Heart left ventricle (tissue), 13 donors: ENCODE measurements around the gene FOXP1.

ENCODE experiments used
- CTCF ChIP-seq, 12 donors: fragments of 200-600 bp; sonication (generic) in 4 of 12; IDR thresholded peaks; one replicate each; pipeline versions ENCODE4 v1.5.0 to v1.8.0; 2018 to 2022; ENCODE audit warnings: antibody characterized with exemption in 12 of 12, mild to moderate bottlenecking in 5 of 12
- POLR2A ChIP-seq, 2 donors: fragments of 450-650 bp; IDR thresholded peaks; one replicate each; pipeline ENCODE4 v1.6.1; 2017; ENCODE audit warnings: antibody characterized with exemption in 2 of 2, mild to moderate bottlenecking in 2 of 2, moderate library complexity in 2 of 2
- donor health status: ischemic (EF 13 %, LVEDD 7.1; RV severe dilation, severe dysfunction).
- donor health status: DM: no; HTN: yes; CAD: no.
- donor health status: DM: no; HTN: no; CAD: no.
- donor health status: ischemic (EF 25% LVEDD 6.9; RV normal size, moderate dysfunction).
- donor health status: ischemic (EF 25% LVEDD 5.7; RV mildly dilated, moderate dysfunction).
- donor health status: ischemic (EF 35%, LVEDD 5.7; RV mildly dilated, moderate dysfunction).
- donor health status: nonischemic (EF 11% LVEDD 7.7; RV severe dilation, severe dysfunction).
- donor health status: DM: yes; HTN: yes; CAD: no.
- donor health status: PGD.
- donor health status: ischemic (EF 29% LVEDD 5.4; RV normal size, mild dysfunction).
- donor health status: nonischemic (EF 23%, LVEDD 6.1; RV moderate dilation, normal function).

- TF ChIP-seq CTCF (IDR thresholded peaks at IDR 0.05) (no peak), POLR2A (IDR thresholded peaks at IDR 0.05) (no peak)
Observed at GRCh38 chr3:71103430-71103921, 480.1 kb downstream of the FOXP1 start.
